Ovary (tissue), 9 donors: ENCODE data around the gene LRTM1. TPM values are rescaled to one million over a fixed set of nuclear protein-coding genes. Genes with fewer than 3 reads are reported as not detected.

Experiments
- DNase-seq, 5 donors: peaks; one replicate each; pipeline ENCODE4 v3.0.0-alpha.2; 2019 to 2020
- H3K27ac ChIP-seq, 2 donors: fragments of 200-600 bp; one replicate each; pipeline versions ENCODE4 v1.5.1 to v1.8.0; 2019 to 2022
- H3K27me3 ChIP-seq: fragments of 200-600 bp; one replicate; pipeline ENCODE4 v1.8.0; 2022
- H3K36me3 ChIP-seq: fragments of 200-600 bp; sonication (generic); one replicate; pipeline ENCODE4 v1.5.1; 2019
- H3K4me1 ChIP-seq: one replicate; pipeline ENCODE4 v1.8.1; 2013; ENCODE audit warnings: mild to moderate bottlenecking, moderate library complexity; ENCODE audit not compliant: insufficient read depth
- H3K4me3 ChIP-seq: fragments of 200-600 bp; sonication (generic); one replicate; pipeline ENCODE4 v1.5.1; 2017
- H3K9me3 ChIP-seq, 2 donors: fragments of 200-600 bp in 1 of 2; sonication (generic) in 1 of 2; one replicate each; pipeline versions ENCODE4 v1.5.1 to v1.8.1; 2013 to 2019; ENCODE audit warnings: mild to moderate bottlenecking in 1 of 2, moderate library complexity in 1 of 2
- CTCF ChIP-seq, 3 donors: fragments of 450-650 bp in 2 of 3; fragments of 200-600 bp in 1 of 3; IDR thresholded peaks; one replicate each; pipeline versions ENCODE4 v1.5.1 to v1.8.0; 2016 to 2022; ENCODE audit warnings: antibody characterized with exemption in 3 of 3, mild to moderate bottlenecking in 1 of 3
- EP300 ChIP-seq: sonication (generic); formaldehyde crosslinking; IDR thresholded peaks from one replicate; pipeline ENCODE4 v1.6.1; 2017; ENCODE audit warnings: antibody characterized with exemption
- POLR2A ChIP-seq: fragments of 450-650 bp; IDR thresholded peaks from one replicate; pipeline ENCODE4 v1.6.1; 2017; ENCODE audit warnings: antibody characterized with exemption, mild to moderate bottlenecking, moderate library complexity
- WGBS, 3 donors: extraction: QIAGEN DNeasy Blood & Tissue Kit in 1 of 3; methylation state at CpG; one replicate each; pipeline versions ENCODE4 v1.1.5 to v1.1.7; 2013 to 2017; 5-methylcytosine and 5-hydroxymethylcytosine counted together
- intact Hi-C, 4 donors: fragments of 100-400 bp; cut with DNase I; formaldehyde crosslinking; loops; one replicate each; pipeline versions ENCODE4 v1.11.0 to v1.15.1; 2022 to 2023
- polyA plus RNA-seq, 2 donors: library from polyadenylated mRNA; stranded (reverse); fragments of 200-250 nt in 1 of 2; fragments of 350-450 nt in 1 of 2; fragmentation: Illumina TruSeq in 1 of 2; extraction: RNeasy Lipid Tissue Mini Kit (QIAGEN cat#74804) in 1 of 2; gene quantifications; one replicate each; pipeline ENCODE4 v1.2.3, GENCODE V29; 2013 to 2014
- total RNA-seq, 7 donors: library from RNA; depleted of rRNA in 2 of 7; stranded (reverse); fragments of >200 nt in 2 of 7; fragmentation: NEBNext Ultra II Directional in 3 of 7; extraction: Animal tissue kit (Norgen Biotek cat#: 25700) in 3 of 7; gene quantifications; one replicate each; pipeline versions ENCODE4 v1.1.0 to v1.2.4, GENCODE V29; 2016 to 2023
- donor health status: DM: no; HTN: no; CAD: no; lungs with moderate emphysema.
- donor health status: DM: no; HTN: no; CAD: no.
- donor health status: Bipolar disorder and iron deficiency.
- donor health status: DM: yes; HTN: yes; CAD: no.
- donor health status: DM: no; HTN: no; CAD: no.
- donor health status: DM: yes; HTN: yes; CAD: no.

LRTM1 gene
- total and polyA plus RNA-seq, 9 donors = not detected

- H3K4me1 ChIP-seq = no peaks in the 10 kb centered on the region
- intact Hi-C loops = loop anchor here in 1 of 4 donors (10.0 kb wide), 1 partner anchor 293 kb away; no protein-coding TSS in a partner anchor
- 91 to 95% (median 95%) methylated on average over 4 of the region's 4 CpGs for WGBS, 3 donors
- no peak for DNase-seq
- no peaks in the 10 kb centered on the region for H3K9me3 ChIP-seq
- TF ChIP-seq EP300 = no peak
- no peak for TF ChIP-seq CTCF (IDR thresholded peaks at IDR 0.05)
- TF ChIP-seq POLR2A = no peak
- no peak overlapping the region for H3K4me3 ChIP-seq
- H3K27ac ChIP-seq = no peak overlapping the region
- no peaks in the 10 kb centered on the region for H3K36me3 ChIP-seq
- no peaks in the 10 kb centered on the region for H3K27me3 ChIP-seq
Measured at GRCh38 chr3:54871867-54872266, 56.0 kb downstream of the LRTM1 start.

DNA sequence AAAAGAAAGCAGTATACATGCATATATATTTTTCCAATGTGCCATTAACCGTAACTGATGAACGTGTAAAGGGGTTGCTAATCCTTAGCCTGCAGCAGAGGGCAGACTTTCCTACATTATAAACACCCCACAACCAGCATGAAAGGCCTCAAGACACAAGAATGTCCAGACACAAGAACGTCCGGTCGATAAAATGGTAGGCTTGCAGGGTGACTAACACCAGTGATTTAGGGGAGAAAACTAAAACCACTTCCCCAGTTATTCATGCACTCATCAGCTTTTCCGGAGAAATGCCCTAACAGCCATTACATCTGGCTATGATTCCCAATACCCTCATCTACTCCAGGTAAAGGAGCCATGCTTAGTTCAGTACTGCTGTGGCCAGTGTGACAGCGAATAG is 57.4 kb downstream of the LRTM1 start:
- peak in 2 of 5 donors; percentile 22 to 30 for DNase-seq
- 25 to 31% (median 26%) methylated on average over 7 of the region's 7 CpGs for WGBS, 3 donors
- Histone ChIP-seq H3K27ac (no peak overlapping the region), H3K4me1 (peaks cover 2% of the 10 kb centered on the region), H3K4me3 (no peak overlapping the region), H3K36me3 (no peaks in the 10 kb centered on the region), H3K9me3 (no peaks in the 10 kb centered on the region), H3K27me3 (no peaks in the 10 kb centered on the region)
- TF ChIP-seq CTCF (IDR thresholded peaks at IDR 0.05) (peak in 2 of 3 donors; percentile 42 to 50), EP300 (no peak), POLR2A (no peak)
- intact Hi-C loops = loop anchor here in 1 of 4 donors (10.0 kb wide), 1 partner anchor 294 kb away; no protein-coding TSS in a partner anchor
